Measurements from ENCODE around the gene NLRP1. TPM values are rescaled to one million over a fixed set of nuclear protein-coding genes. Genes with fewer than 3 reads are reported as not detected.

NLRP1 gene
- total and polyA plus RNA-seq, 4 donors = 1.8 to 5.4 (median 3.0) TPM

DNA sequence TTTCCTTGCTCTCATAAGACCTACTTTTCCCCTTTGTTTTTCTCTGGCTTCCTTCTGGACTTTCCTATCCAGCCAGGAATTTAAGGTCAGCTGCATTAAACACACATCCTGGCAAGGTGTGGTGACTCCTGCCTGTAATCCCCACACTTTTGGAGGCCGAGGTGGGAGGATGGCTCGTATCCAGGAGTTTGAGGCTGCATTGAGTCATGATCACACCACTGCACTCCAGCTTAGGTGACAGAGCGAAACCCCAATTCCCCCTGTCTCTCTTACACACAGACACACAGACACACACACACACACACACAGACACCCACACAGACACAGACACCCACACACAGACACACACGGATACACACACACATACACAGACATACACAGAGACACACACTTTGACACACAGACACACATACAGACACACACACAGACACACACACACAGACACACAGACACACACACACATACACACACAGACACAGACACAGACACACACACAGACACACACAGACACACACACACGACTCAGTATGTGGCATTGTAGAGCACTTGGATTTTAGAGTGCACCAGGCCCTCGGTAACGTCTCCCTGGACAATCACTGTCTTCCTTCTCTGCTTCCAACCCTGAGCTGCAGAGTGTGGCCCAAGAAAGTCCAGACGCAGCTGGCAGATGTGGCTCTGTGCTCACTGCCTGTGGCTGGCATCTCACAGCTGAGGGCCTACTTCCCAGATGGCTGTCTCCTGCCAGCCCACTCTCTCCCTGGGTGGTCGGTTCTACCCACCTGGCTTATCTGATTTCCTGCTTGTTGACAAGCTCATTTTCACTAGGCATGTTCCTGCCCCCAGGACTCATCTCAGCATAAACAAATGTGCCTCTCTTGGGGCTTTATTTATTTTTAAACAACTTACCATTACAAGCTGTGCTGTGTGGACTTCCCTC lies 39.0 kb downstream of the NLRP1 start:
- H3K27me3 ChIP-seq (ENCODE audit: control insufficient read depth in 4 of 4, insufficient read depth in 4 of 4, low read length in 3 of 4) = no peaks in the 10 kb centered on the region
- H3K36me3 ChIP-seq (ENCODE audit: control insufficient read depth in 4 of 4, insufficient read depth in 3 of 4, low read depth in 1 of 4, low read length in 3 of 4) = no peaks in the 10 kb centered on the region
- 76% methylated on average over 9 of the region's 9 CpGs for WGBS
- no peak for TF ChIP-seq JUND (IDR thresholded peaks at IDR 0.05)
- no peak for TF ChIP-seq YY1 (IDR thresholded peaks at IDR 0.05)
- TF ChIP-seq, protein P1, sequence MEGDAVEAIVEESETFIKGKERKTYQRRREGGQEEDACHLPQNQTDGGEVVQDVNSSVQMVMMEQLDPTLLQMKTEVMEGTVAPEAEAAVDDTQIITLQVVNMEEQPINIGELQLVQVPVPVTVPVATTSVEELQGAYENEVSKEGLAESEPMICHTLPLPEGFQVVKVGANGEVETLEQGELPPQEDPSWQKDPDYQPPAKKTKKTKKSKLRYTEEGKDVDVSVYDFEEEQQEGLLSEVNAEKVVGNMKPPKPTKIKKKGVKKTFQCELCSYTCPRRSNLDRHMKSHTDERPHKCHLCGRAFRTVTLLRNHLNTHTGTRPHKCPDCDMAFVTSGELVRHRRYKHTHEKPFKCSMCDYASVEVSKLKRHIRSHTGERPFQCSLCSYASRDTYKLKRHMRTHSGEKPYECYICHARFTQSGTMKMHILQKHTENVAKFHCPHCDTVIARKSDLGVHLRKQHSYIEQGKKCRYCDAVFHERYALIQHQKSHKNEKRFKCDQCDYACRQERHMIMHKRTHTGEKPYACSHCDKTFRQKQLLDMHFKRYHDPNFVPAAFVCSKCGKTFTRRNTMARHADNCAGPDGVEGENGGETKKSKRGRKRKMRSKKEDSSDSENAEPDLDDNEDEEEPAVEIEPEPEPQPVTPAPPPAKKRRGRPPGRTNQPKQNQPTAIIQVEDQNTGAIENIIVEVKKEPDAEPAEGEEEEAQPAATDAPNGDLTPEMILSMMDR (IDR thresholded peaks at IDR 0.05; ENCODE audit: low read depth, low read length, missing input control) = no peak
- TF ChIP-seq FOXA1 (IDR thresholded peaks at IDR 0.05) = no peak
- no peak overlapping the region for H3K9ac ChIP-seq (ENCODE audit: low read depth in 1 of 2, low read length in 2 of 2)
- H3K27ac ChIP-seq (ENCODE audit: low read depth in 1 of 2, low read length in 2 of 2) = no peak overlapping the region
- no peaks in the 10 kb centered on the region for H3K4me1 ChIP-seq (ENCODE audit: control insufficient read depth in 4 of 4, insufficient read depth in 4 of 4, low read length in 3 of 4)
- no peak for DNase-seq (ENCODE audit: low spot score)
- H3K9me3 ChIP-seq (ENCODE audit: control insufficient read depth in 4 of 4, low read length in 3 of 4) = no peaks in the 10 kb centered on the region
- H3K4me3 ChIP-seq (ENCODE audit: low read depth in 1 of 3, low read length in 3 of 3) = no peak overlapping the region

DNA sequence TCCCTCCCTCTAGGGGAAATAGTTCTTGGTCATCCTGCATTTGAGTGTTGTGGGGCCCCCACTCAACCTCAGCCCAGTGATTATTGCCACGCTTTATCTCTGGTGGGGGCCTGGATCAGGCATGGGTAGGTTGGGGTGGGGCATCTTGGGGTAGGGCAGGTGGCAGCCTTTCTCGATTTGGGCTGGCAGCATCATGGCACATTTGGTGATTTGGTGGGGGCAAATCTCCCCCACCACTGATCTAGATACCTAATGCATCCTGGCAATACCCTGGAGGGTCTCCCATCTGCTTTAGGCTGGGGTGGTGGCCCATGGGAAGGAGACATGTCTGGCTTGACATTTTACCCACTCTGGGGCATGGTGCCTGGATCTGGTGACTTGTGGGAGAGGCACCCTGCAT lies 40.2 kb downstream of the NLRP1 start:
- WGBS = 87% methylated on average over 2 of the region's 2 CpGs
- DNase-seq (ENCODE audit: low spot score) = no peak
- no peaks in the 10 kb centered on the region for H3K9me3 ChIP-seq (ENCODE audit: control insufficient read depth in 4 of 4, low read length in 3 of 4)
- H3K27ac ChIP-seq (ENCODE audit: low read depth in 1 of 2, low read length in 2 of 2) = no peak overlapping the region
- H3K4me1 ChIP-seq (ENCODE audit: control insufficient read depth in 4 of 4, insufficient read depth in 4 of 4, low read length in 3 of 4) = no peaks in the 10 kb centered on the region
- TF ChIP-seq FOXA2 (IDR thresholded peaks at IDR 0.05) (no peak), HNF4A (conservative IDR thresholded peaks at IDR 0.05) (no peak), SP1 (IDR thresholded peaks at IDR 0.05) (no peak), HNF4G (IDR thresholded peaks at IDR 0.05) (no peak), GABPA (IDR thresholded peaks at IDR 0.05 in 1 of 2, conservative IDR thresholded peaks at IDR 0.05 in 1 of 2) (no peak), YY1 (IDR thresholded peaks at IDR 0.05) (no peak)
- TF ChIP-seq, protein P2, sequence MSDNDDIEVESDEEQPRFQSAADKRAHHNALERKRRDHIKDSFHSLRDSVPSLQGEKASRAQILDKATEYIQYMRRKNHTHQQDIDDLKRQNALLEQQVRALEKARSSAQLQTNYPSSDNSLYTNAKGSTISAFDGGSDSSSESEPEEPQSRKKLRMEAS (IDR thresholded peaks at IDR 0.05) = no peak
- no peaks in the 10 kb centered on the region for H3K27me3 ChIP-seq (ENCODE audit: control insufficient read depth in 4 of 4, insufficient read depth in 4 of 4, low read length in 3 of 4)
- H3K36me3 ChIP-seq (ENCODE audit: control insufficient read depth in 4 of 4, insufficient read depth in 3 of 4, low read depth in 1 of 4, low read length in 3 of 4) = no peaks in the 10 kb centered on the region
- no peak overlapping the region for H3K9ac ChIP-seq (ENCODE audit: low read depth in 1 of 2, low read length in 2 of 2)
- no peak overlapping the region for H3K4me3 ChIP-seq (ENCODE audit: low read depth in 1 of 3, low read length in 3 of 3)

DNA sequence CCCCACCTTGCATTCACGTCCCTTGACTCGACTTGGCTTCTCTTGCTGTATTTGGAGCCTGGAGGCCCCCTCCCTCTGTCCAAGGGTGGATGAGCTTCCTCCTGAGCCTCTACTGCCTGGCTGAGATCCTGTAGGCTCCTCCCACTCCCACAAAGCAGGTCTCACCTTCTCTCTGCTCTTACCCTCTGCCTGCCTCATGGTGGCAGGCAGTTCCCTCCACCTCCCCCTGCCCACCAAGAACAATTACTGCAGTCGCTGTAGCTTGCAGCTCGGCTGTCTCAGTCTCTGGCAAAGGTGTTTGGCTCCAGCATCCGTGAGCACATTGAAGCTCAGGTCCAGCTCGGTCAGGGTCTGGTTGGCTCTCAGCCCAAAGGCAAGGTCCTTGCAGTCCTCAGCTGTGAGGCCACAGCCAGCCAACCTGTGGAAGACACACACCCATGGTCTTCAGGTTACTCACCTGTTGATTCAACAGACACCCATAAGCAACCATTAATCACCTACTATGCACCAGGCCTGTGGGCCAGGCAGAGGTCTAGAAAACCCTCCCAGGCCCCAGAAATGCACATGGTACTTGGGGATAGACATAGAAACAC lies 42.6 kb downstream of the NLRP1 start:
- 41% methylated on average over 6 of the region's 6 CpGs for WGBS
- Histone ChIP-seq H3K36me3 (ENCODE audit: control insufficient read depth in 4 of 4, insufficient read depth in 3 of 4, low read depth in 1 of 4, low read length in 3 of 4) (no peaks in the 10 kb centered on the region), H3K27ac (ENCODE audit: low read depth in 1 of 2, low read length in 2 of 2) (no peak overlapping the region)

More for the DNA sequence above, 42.6 kb downstream of the NLRP1 start:
- DNase-seq (ENCODE audit: low spot score) = no peak
- Histone ChIP-seq H3K27me3 (ENCODE audit: control insufficient read depth in 4 of 4, insufficient read depth in 4 of 4, low read length in 3 of 4) (no peaks in the 10 kb centered on the region), H3K9ac (ENCODE audit: low read depth in 1 of 2, low read length in 2 of 2) (no peak overlapping the region), H3K4me3 (ENCODE audit: low read depth in 1 of 3, low read length in 3 of 3) (no peak overlapping the region), H3K4me1 (ENCODE audit: control insufficient read depth in 4 of 4, insufficient read depth in 4 of 4, low read length in 3 of 4) (no peaks in the 10 kb centered on the region), H3K9me3 (ENCODE audit: control insufficient read depth in 4 of 4, low read length in 3 of 4) (no peaks in the 10 kb centered on the region)
- TF ChIP-seq JUND (IDR thresholded peaks at IDR 0.05) (no peak), ATF3 (IDR thresholded peaks at IDR 0.05) (no peak), RXRA (IDR thresholded peaks at IDR 0.05) (no peak), EGR1 (IDR thresholded peaks at IDR 0.05; ENCODE audit: low read depth in 2 of 2) (no peak), RAD21 (IDR thresholded peaks at IDR 0.05) (no peak), YY1 (IDR thresholded peaks at IDR 0.05) (no peak), TAF1 (conservative IDR thresholded peaks at IDR 0.05) (no peak), HNF4A (conservative IDR thresholded peaks at IDR 0.05) (no peak)
- TF ChIP-seq, protein P1 (IDR thresholded peaks at IDR 0.05; ENCODE audit: low read depth, low read length, missing input control) = no peak

Data from liver (tissue), 9 donors.